SK-N-DZ (cell line): Measurements from ENCODE around the gene DYNLL1.
"Not testable (repeated sequence)": the region's sequence is repeated elsewhere in the genome, so short reads cannot be mapped to it uniquely, and the experiment has no call there.

ENCODE experiments used
- DNase-seq: peaks from one replicate; pipeline ENCODE4 v3.0.0-alpha.2; 2015; ENCODE audit warnings: low spot score

DYNLL1 gene

DNA sequence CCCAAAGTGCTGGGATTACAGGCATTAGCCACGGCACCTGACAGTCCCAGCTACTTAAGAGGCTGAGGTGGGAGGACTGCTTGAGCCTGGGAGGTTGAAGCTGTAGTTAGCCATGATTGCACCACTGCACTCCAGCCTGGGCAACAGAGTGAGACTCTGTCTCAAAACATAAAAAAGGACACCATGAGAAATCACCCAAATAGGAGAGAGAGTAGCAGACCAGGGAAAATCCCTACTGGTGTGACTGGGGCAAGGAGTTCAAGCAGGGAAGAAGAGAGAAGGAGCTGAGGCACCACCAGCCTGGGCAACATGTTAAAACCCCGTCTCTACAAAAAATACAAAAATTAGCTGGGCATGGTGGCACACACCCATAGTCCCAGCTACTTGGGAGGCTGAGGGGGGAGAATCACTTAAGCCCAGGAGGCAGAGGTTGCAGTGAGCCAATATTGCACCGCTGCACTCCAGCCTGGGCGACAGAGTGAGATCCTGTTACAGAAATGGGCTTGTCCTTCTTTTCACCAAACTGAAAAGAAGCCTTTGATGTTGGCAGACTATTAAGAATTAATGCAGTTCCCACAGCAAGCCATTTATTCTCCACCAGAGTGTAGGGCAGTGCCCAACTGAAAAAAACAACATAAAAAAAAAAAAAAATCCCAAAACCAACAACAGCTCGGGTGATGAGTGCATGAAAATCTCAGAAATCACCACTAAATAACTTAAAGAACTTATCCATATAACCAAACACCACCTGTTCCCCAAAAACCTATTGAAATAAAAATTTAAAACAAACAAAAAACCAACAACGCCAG lies 21.9 kb upstream of the DYNLL1 start:
- DNase-seq = no peak

DNA sequence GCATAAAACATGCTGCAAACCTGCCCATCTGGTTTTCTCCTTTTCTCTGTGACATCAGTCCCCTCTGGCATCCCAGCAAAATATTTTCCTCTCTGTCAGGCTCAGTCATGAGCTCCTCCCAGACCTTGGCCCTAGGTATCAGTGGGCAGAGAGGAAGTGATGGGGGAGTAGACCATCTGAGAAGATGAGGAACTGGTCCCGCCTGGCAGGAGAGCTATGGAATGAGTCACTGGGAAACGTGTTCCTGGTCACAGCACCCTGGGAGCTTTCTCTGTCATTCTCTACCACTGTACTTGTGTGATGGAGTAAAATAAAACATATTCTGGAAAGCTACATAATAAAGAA lies 21.3 kb upstream of the DYNLL1 start:
- DNase-seq = no peak

DNA sequence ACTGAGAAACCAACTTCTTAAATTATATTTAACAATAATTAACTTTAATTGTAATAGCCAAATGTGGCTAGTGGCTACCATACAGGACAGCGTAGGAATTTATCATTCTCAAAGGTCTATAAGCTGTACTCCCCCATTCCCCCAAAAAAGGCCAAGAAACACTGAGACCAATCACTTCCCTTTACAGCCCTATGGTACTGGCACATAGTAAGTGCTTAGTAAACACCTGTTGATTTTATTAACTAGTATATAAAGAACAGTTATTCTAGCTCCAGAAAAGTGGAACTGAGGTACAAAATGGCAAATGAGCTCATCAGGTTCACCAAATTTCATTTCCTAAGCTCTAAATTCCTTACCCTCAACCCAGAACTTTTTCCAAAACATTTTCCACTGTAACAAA lies 20.3 kb upstream of the DYNLL1 start:
- DNase-seq = no peak

DNA sequence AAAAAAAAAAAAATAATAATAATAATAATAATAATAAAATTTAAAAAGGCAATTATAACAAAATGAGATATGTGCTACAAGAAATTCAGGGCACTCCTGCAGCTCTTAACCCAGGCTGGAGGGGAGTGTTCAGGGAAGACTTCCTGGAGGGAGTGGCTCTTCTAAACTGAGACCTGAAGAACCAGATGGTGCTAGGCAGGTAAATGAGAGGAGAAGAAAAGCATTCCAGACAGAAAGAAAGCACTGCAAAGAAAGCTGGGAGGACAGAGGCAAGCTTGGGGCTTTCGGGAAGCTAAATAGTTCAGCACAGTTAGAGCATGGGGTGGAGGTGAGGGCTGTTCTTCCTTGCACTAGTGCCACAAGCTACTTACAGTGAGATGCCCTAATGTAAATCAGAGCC lies 16.5 kb upstream of the DYNLL1 start:
- DNase-seq = no peak

DNA sequence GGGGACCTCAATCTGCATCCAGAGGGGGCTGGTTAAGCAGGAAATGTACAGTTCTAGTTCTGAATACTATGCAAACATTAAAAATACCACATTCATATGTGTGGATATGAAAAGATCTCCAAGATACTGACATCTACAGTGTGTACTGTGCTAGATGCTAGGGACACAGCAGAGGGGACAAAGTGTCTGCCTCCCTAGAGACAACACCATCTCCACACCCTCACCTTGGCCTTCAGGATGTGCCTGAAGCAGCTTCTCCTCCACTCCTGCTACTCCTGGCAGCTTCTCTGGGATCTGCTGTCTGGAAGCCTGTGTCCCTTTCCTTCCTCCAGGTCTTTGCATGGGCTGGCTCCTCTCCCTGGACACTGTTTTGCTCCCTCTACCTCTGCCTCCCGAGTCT lies 15.7 kb upstream of the DYNLL1 start:
- DNase-seq = no peak

DNA sequence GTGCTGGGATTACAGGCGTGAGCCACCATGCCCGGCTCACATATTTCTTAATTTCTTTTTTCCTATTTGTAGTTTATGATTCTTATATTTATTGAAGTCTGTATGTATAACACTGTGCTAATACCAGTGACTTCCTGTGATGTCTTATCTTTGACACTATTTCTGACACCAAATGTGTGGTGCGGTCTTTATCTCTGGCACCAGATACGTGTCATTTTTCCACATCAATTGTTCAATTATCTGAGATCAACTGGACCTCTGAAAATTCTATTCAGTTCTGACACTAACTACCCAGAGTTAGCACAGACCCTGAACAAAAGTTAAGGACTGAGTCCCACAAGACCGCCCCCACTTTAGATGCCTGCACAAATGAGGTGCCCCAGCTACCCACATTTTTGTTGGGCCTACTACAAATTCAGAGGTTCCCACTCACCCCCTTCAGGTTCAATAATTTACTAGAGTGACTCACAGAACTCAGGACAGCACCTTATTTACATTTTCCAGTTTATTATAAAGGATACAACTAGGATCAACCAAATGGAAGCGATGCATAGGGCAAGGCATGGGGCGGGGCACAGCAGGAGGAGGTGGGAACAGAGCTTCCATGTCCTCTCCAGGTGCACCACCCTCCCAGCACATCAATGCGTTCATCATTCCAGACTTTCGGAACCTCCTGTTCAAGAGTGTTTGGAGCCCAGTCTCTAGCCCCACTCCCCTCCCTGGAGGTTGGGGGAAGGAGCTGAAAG lies 14.7 kb upstream of the DYNLL1 start:
- DNase-seq = no peak

DNA sequence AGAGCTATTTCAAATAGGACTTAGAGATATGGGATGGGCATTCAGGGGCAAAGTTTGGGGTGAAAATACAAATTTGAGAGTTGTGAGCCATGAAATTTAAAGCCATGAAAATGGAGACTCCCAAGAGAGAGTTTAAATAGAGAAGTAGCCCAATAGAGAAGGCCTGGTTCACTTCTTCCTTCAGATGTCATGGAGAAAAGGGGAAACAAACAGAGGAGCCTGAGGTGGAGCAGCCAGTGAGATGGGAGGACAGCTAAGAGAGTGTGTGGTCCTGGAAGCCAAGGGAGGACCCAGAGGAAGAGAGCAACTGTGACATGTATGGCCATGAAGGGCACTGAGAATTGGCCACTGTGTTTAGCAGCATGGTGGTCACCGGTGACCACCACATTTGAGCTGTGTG lies 12.3 kb upstream of the DYNLL1 start:
- DNase-seq = no peak

DNA sequence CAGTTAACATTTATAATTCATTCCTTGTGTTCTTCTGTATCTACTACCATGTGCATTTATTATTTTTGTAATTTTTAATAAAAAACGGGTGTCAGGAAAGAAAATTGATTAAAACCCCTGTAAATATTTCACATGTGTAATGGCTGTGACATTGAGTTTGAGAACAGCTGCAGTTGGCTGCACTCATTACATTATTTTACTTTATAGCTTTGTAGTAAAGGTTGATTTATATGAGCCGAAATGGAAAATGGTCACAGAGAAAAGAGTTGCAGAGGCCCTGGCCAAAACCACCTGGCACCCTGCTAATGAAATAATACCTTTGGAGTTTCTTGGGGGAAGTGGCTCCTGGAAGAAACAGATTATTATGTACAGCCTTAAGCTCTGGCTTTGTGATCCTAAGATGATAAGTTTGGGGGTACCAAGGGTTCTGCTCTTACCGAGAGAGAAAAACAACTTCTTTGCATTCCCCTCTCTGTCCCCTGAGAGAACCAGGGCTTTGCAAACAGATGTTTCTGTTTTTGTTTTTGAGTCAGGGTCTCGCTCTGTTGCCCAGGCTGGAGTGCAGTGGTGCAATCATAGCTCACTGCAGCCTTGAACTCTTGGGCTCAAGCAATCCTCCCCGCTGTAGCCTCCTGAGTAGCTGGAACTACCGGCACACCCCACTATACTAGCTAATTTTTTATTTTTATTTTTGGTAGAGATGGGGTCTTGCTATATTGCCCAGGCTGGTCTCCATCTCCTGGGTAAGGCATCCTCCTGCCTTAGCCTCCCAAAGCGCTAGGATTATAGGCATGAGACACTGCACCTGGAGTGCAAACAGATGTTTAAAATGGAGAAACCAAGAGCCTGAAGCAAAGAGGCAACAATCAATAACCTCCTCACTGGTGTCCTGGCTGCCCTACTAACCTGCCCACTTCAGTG lies 9.7 kb upstream of the DYNLL1 start:
- peak; percentile 67 for DNase-seq

DNA sequence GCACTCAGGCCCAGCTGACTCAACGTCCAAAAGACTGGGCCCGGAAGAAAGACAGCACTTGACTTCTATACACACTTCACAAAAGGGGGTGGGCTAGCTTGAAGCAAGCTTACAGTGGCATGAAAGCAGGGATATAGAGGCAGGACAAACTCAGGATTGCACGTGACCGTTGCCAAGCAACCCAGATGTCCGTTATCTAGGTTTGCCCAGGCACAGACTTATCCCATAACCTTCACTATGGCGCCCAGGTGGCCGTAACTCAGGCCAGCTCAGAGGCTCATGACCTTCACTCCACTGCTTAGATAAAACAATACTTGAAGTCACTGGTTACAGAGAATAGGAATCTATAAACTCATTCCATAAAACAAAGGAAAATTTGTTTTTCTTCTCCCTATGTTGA lies 8.4 kb upstream of the DYNLL1 start:
- DNase-seq = not testable (repeated sequence)

DNA sequence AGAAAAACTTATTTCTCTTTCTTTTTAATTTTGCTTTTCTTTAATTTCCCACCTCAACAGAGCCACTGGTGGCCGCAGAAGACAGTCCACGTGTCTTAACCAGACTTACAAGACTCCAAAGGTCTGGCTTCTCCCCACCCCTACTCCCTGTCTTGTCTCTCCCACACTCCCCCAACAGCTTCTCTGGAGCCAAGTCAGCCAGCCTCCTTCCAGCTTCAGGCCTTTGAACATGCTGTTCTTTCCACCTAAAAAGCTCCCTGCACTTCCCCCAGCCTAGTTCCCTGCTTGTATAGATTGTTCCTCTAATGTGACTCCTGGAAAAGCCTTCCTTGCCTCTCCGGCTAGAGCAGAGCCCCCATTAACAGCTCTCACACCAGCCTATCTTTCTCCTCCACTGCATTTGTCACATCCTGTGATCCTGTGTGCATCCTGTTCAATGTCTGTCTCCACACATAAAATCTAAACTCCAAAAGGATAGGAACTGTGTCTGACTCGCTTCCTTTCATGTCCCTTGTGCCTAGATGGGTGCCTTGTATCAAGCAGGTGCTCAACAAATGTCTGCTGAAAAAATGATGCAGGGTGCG lies 7.8 kb upstream of the DYNLL1 start:
- DNase-seq = no peak

DNA sequence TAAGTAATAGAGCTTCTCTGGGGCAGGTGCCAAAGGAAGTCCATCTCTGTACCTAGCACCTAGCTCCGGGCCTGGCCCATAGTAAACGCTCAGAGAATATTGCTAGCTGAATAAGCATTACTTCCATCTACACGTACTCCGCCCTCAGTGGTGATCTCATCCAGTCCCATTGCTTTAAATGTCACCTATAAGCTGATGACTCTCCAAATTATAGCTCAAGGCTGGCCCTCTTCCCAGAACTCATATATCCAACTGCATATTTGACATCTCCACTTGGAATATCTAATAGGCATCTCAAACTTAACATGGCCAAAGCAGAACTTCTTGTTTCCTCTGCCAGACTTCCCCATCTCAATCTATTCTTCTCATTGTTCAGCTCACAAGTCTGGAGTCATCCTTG lies 6.9 kb upstream of the DYNLL1 start:
- DNase-seq = no peak

DNA sequence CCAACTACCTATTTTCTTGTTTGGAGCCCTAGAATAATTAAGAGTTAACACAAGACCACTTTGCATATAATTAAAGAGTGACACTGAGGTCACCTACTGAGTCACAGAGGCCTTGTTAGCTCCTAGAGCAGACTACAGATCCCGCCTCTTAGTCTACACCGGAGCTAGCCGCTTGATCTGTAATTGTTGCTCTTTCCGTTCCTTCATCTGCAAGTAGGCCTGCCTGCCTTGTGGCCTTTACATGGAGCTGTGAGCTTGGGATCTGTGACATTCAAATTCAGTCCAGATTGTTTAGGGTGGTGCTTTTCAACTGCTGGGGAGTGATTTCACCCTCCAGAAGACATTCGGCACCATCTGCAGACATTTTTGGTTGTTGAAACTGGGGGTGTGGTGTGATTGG lies 5.6 kb upstream of the DYNLL1 start:
- no peak for DNase-seq

DNA sequence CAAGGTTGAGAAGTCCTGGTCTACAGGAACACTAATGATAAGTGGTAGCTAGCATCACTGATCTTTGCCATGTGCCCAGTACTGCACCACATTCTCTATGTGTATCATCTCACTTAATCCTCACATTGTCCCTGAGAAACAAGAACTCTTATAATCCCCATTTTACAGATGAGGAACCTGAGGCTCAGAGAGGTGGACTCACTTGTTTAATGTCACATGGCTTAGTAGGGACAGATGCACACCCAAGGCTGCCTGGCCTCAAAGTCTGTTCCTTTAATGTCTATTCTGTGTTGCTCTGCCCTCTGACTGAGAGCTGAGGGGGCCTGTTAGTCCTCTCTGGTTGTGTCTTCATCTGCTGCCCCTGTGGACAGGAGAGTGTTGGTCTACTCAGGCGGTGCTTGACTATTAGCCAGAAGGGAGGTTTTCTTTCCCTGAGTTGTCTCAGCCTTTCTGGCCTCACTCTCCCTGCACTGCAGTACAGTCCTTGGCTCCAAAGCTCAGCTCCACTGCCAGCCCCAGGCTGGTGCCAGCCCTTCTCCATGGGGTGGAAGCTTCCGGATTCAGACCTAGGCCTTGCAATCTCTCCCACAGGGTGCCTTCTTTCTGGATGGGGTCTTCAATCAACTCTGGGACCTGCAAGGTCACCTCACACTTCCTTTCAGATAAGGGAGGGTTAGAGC lies 4.9 kb upstream of the DYNLL1 start:
- no peak for DNase-seq

DNA sequence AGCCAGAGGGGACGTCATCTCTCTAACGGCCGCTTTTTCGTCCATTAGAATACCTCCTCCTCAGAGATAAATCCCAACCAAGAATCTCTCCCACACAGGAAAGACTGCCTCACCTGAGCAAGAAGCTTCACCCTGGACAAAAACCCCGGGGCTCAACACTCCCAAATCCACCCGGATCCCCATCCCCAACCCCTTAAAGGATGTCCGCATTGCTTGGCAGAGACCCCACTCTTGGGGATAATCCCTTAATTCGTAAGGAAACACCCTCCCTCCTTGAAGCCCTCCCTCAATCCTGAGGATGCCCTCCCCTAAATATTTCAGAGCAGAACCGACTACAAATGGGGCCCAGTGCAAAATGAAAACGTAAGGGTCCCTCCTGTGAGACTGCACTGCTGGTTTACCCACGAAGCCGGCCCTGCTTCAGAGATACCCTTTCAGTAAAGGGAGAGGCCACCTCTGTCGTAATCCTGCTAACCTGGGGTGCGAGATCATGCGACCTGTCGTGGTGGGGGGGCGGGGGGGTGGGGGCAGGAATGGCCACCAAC lies 655 bp upstream of the DYNLL1 start:
- peak; percentile 21 for DNase-seq

DNA sequence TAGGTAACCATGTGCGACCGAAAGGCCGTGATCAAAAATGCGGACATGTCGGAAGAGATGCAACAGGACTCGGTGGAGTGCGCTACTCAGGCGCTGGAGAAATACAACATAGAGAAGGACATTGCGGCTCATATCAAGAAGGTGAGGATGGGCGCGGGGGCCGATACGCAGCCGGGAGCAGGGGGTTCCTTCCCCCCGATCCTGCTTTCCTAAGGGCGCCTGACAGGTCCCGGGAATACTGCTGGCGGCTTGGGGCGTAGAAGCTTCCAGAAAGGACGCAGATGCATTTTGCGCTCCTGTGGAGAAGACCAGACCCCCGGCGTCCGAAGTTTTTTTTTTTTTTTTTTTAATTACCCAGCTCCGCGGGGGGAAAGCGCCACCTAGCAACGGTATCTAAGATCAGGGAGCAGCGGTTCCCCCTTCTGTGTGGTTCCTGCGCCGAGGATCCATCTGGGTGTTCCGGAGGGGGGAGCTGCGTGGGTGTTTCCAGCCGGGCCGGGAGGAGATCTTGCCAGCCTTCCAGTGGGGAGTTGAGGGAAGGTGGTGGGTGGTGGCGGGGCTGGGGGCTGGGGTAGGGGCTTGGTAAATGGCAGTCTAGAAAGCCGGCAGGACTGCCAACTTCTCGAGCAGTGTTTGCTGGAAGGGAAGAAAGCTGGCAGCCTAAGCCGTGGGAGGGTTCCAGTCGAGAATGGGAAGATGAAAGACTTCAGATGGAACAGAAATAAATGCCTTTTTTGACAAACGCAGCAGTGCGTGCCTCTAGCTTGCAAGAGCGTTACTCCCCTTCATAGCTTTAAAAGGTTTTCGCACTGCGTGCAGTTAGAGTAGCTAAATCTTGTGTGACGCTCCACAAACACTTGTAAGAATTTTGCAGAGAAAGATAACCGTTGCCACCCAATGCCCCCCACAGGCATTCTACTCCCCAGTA lies 764 bp downstream of the DYNLL1 start:
- DNase-seq = peak; percentile 59

DNA sequence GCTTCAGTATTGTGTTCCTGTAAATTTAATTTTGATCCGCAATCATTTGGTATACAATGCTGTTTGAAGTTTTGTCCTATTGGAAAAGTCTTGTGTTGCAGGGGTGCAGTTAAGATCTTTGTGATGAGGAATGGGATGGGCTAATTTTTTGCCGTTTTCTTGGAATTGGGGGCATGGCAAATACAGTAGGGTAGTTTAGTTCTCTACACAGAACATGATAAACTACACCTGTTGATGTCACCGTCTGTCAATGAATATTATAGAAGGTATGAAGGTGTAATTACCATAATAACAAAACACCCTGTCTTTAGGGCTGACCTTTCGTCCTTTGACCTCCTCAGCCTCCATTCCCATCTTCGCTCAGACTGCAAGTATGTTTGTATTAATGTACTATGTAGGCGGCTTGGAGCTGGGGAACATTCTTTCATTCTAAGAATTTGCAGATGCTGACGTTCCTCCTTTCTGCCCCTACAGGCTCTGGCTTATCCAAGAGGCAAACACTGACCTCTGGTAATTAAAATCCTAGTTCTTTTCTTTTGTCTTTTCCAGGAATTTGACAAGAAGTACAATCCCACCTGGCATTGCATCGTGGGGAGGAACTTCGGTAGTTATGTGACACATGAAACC lies 1.7 kb downstream of the DYNLL1 start:
- no peak for DNase-seq

DNA sequence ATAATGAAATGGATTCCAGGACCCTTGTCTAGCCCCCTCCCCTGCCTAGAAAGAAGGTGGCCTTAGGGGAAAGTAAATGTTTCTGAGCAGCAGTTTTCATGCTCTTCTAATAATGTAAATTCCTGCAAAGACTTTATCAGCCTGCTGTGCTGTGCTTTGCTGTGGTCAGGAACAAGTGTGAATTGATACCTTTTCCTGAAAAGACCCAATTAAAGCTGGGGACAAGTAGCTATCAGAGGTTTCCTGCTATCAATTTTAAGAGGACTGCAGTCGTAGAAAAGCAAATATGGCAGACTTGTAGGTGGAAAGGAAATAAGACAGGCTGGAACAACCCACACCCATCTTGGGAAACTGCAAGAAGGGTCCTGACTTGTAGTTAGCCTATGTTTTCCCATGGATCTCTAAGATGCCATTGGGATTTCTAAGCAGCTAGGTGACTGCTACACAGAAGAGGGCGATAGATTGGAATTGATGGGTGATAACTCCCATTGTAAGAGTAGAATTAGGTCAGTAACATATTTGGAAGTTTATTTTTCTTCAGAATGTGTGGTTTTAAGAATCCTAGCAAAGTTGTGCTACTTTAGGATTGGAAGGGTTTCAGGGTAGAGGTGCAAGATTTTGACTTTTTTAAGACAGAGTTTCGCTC lies 3.1 kb downstream of the DYNLL1 start:
- no peak for DNase-seq

DNA sequence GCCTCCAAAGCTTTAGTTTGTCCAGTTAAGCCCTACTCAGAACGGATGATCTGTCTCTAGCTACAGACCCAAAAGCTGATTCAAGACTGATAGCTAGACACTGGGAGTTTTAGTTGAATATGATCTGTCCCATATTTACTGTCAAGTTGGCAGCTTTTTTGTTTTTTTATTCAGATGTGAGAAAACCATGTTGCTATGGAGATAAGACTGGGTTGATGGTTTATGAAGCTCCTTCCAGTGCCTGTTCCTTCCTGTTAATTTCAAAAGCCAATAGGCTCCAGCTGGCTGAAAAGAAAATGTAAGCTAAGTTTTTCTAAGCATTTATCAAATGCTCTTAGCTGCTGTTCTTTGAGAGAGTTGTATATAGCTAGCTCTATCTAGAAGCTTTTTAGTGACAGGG lies 4.7 kb downstream of the DYNLL1 start:
- DNase-seq = no peak

DNA sequence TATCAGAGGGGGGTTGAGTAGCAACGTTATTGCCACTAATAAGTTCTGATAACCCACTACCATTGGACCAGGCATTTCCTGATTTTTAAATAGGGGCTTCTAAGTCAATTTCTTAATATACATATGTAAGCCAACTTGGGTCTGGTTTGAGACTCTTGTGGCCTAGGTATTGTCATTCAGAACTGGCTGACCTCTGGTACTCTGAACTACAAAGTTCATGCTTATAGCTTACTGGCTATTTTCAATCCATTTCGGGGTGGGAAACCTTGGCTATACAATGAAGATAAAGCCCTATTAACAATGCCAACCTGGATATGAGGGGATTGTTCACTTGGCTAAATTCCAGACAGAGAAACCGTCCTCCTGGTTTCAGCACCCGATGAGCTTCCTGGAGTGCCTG lies 8.7 kb downstream of the DYNLL1 start:
- no peak for DNase-seq
